Neural cell (in vitro differentiated cells): Measurements from ENCODE around the gene TM9SF1.

Experiments
- EZH2 ChIP-seq: fragments of 200-600, 300-800 bp; shearing (Covaris generic), sonication (generic); IDR thresholded peaks from 2 replicates; pipeline ENCODE4 v1.6.1; 2014; ENCODE audit warnings: antibody characterized with exemption, low read length, borderline replicate concordance, mild to moderate bottlenecking; ENCODE audit not compliant: insufficient read depth, poor library complexity, severe bottlenecking
- MXI1 ChIP-seq: fragments of 450-650 bp; conservative IDR thresholded peaks from 2 replicates; pipeline ENCODE4 v1.6.1; 2014; ENCODE audit warnings: antibody characterized with exemption, mild to moderate bottlenecking; ENCODE audit not compliant: poor library complexity, severe bottlenecking
- POLR2AphosphoS5 ChIP-seq: IDR thresholded peaks from 2 replicates; pipeline ENCODE4 v1.6.1; 2012
- RAD21 ChIP-seq: fragments of 450-650 bp; conservative IDR thresholded peaks from 2 replicates; pipeline ENCODE4 v1.6.1; 2014; ENCODE audit warnings: antibody characterized with exemption, mild to moderate bottlenecking, moderate library complexity
- TF ChIP-seq, protein P1 (sequence below): fragments of 450-650 bp; IDR thresholded peaks from 2 replicates; pipeline ENCODE4 v1.5.1; 2014; ENCODE audit warnings: antibody characterized with exemption, mild to moderate bottlenecking, moderate library complexity; ENCODE audit not compliant: poor library complexity, severe bottlenecking
- TF ChIP-seq, protein P2 (sequence below): IDR thresholded peaks from 2 replicates; pipeline ENCODE4 v1.6.1; 2012; ENCODE audit warnings: borderline replicate concordance

DNA sequence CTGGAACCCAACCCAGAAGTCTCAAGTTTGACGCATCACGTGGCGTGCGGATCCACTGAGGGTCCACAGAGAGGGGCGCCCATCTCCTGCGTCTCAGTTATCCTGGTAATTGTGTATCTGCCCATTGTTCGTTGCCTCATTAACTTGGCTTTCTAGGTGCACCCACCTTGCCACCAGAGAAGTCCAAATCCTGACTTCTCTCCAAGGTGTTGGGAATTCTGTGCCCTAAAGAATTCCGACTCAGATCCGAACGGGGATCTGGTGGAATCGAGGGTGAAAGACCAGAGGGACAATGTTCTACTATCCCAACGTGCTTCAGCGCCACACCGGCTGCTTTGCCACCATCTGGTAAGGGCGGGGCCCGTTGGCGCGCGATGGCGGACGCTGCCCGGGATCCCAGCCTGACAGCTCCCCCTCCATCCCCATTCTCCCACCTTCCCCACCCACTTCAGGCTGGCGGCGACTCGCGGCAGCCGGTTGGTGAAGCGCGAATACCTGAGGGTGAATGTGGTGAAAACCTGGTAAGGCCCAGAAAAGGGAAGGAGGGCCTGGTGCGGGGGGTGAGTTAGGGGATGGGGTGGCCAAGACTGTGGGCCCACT is 22.9 kb downstream of the TM9SF1 start:
- TF ChIP-seq, protein P1, sequence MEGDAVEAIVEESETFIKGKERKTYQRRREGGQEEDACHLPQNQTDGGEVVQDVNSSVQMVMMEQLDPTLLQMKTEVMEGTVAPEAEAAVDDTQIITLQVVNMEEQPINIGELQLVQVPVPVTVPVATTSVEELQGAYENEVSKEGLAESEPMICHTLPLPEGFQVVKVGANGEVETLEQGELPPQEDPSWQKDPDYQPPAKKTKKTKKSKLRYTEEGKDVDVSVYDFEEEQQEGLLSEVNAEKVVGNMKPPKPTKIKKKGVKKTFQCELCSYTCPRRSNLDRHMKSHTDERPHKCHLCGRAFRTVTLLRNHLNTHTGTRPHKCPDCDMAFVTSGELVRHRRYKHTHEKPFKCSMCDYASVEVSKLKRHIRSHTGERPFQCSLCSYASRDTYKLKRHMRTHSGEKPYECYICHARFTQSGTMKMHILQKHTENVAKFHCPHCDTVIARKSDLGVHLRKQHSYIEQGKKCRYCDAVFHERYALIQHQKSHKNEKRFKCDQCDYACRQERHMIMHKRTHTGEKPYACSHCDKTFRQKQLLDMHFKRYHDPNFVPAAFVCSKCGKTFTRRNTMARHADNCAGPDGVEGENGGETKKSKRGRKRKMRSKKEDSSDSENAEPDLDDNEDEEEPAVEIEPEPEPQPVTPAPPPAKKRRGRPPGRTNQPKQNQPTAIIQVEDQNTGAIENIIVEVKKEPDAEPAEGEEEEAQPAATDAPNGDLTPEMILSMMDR = no peak
- TF ChIP-seq RAD21 = no peak
- TF ChIP-seq POLR2AphosphoS5 = no peak
- no peak for TF ChIP-seq MXI1
- TF ChIP-seq, protein P2, sequence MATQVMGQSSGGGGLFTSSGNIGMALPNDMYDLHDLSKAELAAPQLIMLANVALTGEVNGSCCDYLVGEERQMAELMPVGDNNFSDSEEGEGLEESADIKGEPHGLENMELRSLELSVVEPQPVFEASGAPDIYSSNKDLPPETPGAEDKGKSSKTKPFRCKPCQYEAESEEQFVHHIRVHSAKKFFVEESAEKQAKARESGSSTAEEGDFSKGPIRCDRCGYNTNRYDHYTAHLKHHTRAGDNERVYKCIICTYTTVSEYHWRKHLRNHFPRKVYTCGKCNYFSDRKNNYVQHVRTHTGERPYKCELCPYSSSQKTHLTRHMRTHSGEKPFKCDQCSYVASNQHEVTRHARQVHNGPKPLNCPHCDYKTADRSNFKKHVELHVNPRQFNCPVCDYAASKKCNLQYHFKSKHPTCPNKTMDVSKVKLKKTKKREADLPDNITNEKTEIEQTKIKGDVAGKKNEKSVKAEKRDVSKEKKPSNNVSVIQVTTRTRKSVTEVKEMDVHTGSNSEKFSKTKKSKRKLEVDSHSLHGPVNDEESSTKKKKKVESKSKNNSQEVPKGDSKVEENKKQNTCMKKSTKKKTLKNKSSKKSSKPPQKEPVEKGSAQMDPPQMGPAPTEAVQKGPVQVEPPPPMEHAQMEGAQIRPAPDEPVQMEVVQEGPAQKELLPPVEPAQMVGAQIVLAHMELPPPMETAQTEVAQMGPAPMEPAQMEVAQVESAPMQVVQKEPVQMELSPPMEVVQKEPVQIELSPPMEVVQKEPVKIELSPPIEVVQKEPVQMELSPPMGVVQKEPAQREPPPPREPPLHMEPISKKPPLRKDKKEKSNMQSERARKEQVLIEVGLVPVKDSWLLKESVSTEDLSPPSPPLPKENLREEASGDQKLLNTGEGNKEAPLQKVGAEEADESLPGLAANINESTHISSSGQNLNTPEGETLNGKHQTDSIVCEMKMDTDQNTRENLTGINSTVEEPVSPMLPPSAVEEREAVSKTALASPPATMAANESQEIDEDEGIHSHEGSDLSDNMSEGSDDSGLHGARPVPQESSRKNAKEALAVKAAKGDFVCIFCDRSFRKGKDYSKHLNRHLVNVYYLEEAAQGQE = no peak
- no peak for TF ChIP-seq EZH2
